HG02588 (cell line): Measurements from ENCODE around the gene LCP2.
"Not testable (repeated sequence)": the region's sequence is repeated elsewhere in the genome, so short reads cannot be mapped to it uniquely, and the experiment has no call there.

Experiments
- ATAC-seq: cut with Tn5 transposase; IDR thresholded peaks from one replicate; pipeline ENCODE4 v1.9.1; 2021; ENCODE audit warnings: mild to moderate bottlenecking, moderate library complexity; ENCODE audit not compliant: unreplicated experiment

Gene LCP2

GRCh38 chr5:170250810-170251317, 46.7 kb downstream of the LCP2 start:
- ATAC-seq = no peak

DNA sequence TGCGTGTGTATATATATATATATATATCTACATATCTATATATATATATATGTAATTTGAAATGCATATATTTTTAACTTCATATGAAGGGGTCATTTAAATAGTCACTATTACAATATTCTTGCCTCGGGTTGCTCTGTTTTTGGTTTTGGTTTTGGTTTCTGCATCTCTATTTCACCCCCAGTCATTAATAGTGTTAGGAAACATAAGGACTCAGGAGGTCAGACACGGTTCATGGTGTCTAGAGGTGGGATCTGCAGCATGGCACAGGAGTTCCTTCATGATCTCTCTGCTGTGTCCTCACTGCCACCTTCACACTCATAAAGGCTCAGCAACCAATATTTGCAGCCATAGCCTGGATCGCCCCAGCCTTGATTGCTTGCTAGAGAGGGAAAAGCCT, 48.2 kb downstream of the LCP2 start:
- ATAC-seq = no peak

- ATAC-seq = not testable (repeated sequence)
Measured at GRCh38 chr5:170248931-170249227, 48.7 kb downstream of the LCP2 start.

DNA sequence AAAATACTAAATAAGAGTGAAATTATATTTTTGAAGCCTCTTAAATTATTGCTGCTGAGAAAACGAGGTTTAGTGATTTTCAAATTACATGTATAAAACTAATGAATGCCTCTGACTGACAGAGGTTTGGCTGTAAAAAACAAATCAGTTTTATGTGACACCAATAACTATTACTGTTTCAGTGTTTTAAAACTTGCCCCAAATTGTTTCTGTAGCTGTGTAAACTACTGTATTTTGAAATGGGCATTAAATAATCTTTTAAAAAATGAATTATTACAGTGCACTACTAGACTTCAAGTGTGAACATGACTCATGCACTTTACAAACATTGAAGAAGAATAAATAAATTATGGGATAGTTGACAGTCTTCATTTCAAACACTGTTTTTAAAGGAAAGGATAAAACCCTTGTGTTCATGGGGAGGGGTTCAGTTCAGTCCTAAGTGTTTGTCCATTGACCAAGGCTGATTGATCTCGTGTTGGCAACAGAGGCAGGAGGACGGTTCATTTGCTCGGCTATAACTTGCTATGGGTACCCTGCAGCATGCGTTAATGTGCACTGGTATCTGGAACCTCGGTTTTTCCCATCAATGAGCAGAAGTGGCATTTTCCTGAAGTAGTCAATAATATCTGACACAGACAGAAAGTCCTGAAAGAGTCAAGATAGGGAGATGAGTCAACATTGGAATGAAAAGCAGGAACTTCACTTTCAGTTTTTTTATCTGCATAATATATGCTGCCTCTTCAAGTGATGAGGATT, 49.2 kb downstream of the LCP2 start:
- no peak for ATAC-seq

GRCh38 chr5:170247363-170247762, 50.2 kb downstream of the LCP2 start:
- no peak for ATAC-seq

DNA sequence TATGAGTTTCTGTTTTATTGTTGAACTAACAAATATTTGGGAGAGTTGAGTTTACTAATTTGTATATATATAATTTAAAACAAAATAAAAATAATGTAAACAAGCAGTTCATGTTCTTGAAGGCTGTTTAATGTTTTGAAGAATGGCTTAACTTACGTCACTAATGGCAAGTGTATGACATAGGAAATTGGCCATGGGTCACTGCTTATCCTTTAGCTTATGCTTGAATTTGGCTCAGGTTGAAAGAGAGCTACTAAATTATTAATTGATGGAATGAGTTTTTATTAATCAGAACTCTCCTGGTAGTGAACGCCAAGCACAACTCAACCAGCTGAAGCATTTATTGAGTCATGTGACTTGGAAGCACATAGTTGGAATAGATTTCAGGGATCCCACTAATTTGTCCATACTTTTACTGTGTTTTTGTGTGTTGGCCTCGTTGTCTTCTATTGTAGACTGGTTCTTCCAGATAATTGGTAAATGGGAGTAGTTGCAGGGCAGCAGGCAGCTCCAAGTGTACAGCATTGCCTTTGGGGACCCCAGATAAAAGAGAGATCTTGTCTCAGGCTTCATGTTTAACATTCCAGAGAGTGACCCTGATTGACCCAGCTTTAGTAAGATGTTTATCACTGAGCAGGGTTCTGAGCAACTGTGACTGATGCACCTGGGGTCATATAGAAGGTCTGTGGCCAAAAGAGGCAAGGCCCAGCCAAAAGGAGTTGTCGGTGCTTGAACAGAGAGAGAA, 51.3 kb downstream of the LCP2 start:
- ATAC-seq = no peak

- ATAC-seq = not testable (repeated sequence)
Measured at GRCh38 chr5:170245436-170245835, 52.1 kb downstream of the LCP2 start.

GRCh38 chr5:170238456-170239196, 59.0 kb downstream of the LCP2 start:
- no peak for ATAC-seq

GRCh38 chr5:170235876-170236864, 61.4 kb downstream of the LCP2 start:
- no peak for ATAC-seq

- no peak for ATAC-seq
Measured at GRCh38 chr5:170233358-170233892, 64.2 kb downstream of the LCP2 start.

- no peak for ATAC-seq
Measured at GRCh38 chr5:170232786-170233185, 64.8 kb downstream of the LCP2 start, which contains the start of gene C5orf58. C5orf58 (plus strand) TSS chr5:170232985; CDS start chr5:170234977, 1,992 bp downstream.

DNA sequence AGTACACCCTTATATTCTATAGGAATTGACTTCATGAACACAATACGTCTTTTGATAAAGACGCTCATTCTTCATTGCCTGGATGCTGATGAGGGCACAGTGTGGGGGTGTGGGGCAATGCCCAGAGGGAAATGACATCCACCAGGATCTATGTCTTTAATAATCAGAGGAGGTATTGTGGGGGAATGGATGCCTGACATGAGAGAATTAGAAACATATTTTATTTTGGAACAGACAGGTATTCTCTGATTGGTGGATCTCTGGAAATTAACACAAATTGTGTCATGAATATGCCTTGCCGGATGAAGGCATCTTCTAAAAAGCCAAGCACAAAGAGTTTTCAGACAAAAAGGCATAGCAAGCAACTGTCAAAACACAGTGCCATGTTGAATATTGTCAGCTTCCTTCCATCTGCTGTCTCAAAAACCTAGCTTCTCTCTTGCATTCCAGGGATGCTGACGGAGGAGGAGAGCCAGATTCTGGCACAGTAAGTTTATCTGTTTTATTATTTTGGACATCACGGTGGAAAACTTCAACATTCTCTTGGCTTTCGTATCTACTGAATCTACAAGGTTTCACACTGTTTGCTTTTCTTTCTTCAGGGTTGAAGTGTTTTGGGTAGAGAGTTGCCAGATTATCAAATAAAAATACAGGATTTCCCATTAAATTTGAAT, 68.7 kb downstream of the LCP2 start:
- ATAC-seq = no peak

GRCh38 chr5:170226661-170227060, 70.9 kb downstream of the LCP2 start:
- ATAC-seq = no peak

DNA sequence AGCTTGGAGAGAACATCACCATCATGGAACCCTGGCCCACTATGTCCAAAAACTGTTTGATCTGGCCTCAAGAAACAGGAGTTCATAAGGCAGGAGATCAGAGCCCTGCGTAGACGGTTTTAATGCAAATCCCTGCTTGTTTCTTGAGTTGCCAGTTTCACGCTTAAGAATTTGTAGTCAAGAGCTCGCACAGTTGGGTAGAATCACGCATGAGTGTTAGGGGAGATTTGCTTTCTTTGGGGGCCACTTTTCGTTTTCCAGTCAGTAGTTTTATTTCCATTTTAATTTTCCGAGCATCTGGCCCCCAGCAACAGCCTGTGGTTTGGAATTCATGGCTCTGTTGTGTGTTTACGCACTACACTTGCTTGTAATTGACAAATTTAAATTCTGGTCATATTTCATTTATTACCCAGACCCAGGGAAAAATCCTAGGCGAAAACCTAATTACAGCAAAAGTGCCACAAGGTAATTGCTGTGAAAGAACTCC, 71.4 kb downstream of the LCP2 start:
- ATAC-seq = no peak

GRCh38 chr5:170225326-170226128, 72.0 kb downstream of the LCP2 start:
- peak; percentile 50 for ATAC-seq

GRCh38 chr5:170223906-170224305, 73.7 kb downstream of the LCP2 start:
- ATAC-seq = no peak

- no peak for ATAC-seq
Measured at GRCh38 chr5:170223360-170223759, 74.2 kb downstream of the LCP2 start.

GRCh38 chr5:170221327-170221741, 76.2 kb downstream of the LCP2 start:
- no peak for ATAC-seq
